Activated T-helper 17 cell treated with anti-CD3 and anti-CD28 coated beads, Interleukin-2, amount 50 U/mL, for 72 hours (primary cell): ENCODE data around the gene HADHA. TPM values are rescaled to one million over a fixed set of nuclear protein-coding genes. Genes with fewer than 3 reads are reported as not detected.
A peak's percentile ranks its signal among the peaks of the same experiment; 100 is the strongest.
"Not testable (repeated sequence)": the region's sequence is repeated elsewhere in the genome, so short reads cannot be mapped to it uniquely, and the experiment has no call there.

Experiments
- ATAC-seq: fragments of 150-1000 bp; cut with Tn5 transposase; replicated peaks from 2 replicates; pipeline ENCODE4 v1.10.0; 2021; ENCODE audit warnings: mild to moderate bottlenecking, moderate library complexity
- H3K27ac Mint-ChIP-seq: one replicate; pipeline ENCODE4 v1.8.0; 2022; ENCODE audit warnings: mixed read lengths
- H3K27me3 Mint-ChIP-seq: one replicate; pipeline ENCODE4 v1.8.0; 2022; ENCODE audit warnings: mixed read lengths
- H3K36me3 Mint-ChIP-seq: one replicate; pipeline ENCODE4 v1.8.0; 2022; ENCODE audit warnings: low read depth, mild to moderate bottlenecking, mixed read lengths
- H3K4me1 Mint-ChIP-seq: one replicate; pipeline ENCODE4 v1.8.0; 2022; ENCODE audit warnings: mixed read lengths
- H3K4me3 Mint-ChIP-seq: one replicate; pipeline ENCODE4 v1.8.0; 2022; ENCODE audit warnings: mild to moderate bottlenecking, mixed read lengths
- H3K9me3 Mint-ChIP-seq: one replicate; pipeline ENCODE4 v1.8.0; 2022; ENCODE audit warnings: mixed read lengths
- total RNA-seq, 2 donors: library from RNA; stranded (reverse); gene quantifications; one replicate each; pipeline ENCODE4 v1.2.3, GENCODE V29; 2022

The HADHA gene
- total RNA-seq, 2 donors from 2014 or later = 95.0 to 141 TPM

DNA sequence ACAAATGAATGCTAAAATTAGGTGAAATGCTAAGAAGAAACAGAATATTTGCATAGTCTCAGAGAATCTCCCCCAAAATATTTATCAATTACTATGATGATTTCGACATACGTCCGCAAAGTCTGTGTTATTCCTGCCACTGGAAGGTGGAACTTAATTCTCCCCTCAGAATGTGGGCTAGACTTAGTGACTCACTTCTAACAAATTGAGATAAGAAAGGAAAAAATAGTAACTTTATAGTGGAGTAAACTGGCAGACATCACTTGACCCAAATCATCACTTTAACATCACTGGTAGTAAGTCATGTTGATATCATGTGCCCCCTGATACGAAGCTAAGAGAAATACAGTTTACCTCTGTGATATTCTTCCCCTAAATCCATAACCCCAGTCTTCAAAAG is 23.8 kb upstream of the HADHA start:
- Mint-ChIP-seq H3K4me3 (no peak overlapping the region), H3K9me3 (no peaks in the 10 kb centered on the region), H3K4me1 (peaks cover 11% of the 10 kb centered on the region), H3K27me3 (no peaks in the 10 kb centered on the region), H3K36me3 (peaks cover 65% of the 10 kb centered on the region), H3K27ac (no peak overlapping the region)
- ATAC-seq = no peak

DNA sequence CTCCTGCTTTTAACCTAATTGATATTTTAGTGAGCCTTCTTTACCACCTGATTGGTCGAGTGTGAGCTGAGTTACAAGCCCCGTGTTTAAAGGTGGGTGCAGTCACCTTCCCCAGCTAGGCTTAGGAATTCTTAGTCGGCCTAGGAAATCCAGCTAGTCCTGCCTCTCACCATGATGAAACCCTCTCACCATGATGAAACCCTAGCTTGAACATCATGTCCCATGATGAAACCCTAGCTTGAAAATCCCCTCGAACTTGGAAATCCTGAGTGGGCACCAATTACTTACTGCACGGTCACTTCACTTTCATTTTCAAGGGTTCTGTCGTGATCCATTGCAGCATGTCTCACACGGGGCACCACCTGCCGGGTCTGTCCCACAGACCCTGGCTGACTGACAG is 14.4 kb upstream of the HADHA start:
- not testable (repeated sequence) for H3K9me3 Mint-ChIP-seq, H3K27me3 Mint-ChIP-seq, ATAC-seq, H3K27ac Mint-ChIP-seq, H3K4me3 Mint-ChIP-seq, H3K4me1 Mint-ChIP-seq
- H3K36me3 Mint-ChIP-seq = peaks cover 87% of the 10 kb centered on the region

DNA sequence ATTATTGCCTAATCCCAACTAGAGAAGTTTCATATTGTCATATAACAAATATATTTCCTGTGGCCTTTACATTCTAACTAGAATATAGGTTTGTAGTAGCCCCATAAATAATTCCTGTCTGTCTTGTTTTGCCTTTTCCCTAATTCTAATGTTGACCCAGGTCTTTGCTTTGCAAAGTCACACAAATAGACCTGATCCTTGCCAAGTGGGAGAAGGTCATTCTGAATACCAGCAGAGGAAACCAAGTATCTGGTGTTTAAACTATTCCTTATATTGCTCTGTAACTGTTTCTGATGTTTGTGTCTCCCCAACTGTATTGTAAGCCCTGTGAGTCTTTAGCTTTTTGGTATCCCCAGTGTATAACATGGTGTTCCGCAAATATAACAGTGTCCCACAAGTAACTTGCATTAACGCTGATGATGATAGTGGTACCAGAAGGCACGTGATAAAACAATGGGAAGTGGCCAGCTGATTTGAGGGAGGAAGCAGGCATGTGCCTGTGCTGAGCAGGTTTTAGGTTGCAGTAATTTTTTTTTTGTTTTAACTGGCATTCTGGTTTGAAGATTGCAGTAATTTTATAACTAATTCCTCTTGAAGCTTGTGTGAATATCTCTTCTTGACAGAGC is 11.4 kb upstream of the HADHA start:
- no peak overlapping the region for H3K27ac Mint-ChIP-seq
- H3K27me3 Mint-ChIP-seq = no peaks in the 10 kb centered on the region
- H3K4me1 Mint-ChIP-seq = peaks cover 7% of the 10 kb centered on the region
- no peak overlapping the region for H3K4me3 Mint-ChIP-seq
- ATAC-seq = no peak
- H3K9me3 Mint-ChIP-seq = no peaks in the 10 kb centered on the region
- H3K36me3 Mint-ChIP-seq = peaks cover 70% of the 10 kb centered on the region

GRCh38 chr2:26251893-26252292 is 7.5 kb upstream of the HADHA start:
- Mint-ChIP-seq H3K27ac (no peak overlapping the region), H3K4me3 (no peak overlapping the region), H3K4me1 (peaks cover 11% of the 10 kb centered on the region), H3K9me3 (no peaks in the 10 kb centered on the region), H3K36me3 (peaks cover 34% of the 10 kb centered on the region), H3K27me3 (no peaks in the 10 kb centered on the region)
- no peak for ATAC-seq

DNA sequence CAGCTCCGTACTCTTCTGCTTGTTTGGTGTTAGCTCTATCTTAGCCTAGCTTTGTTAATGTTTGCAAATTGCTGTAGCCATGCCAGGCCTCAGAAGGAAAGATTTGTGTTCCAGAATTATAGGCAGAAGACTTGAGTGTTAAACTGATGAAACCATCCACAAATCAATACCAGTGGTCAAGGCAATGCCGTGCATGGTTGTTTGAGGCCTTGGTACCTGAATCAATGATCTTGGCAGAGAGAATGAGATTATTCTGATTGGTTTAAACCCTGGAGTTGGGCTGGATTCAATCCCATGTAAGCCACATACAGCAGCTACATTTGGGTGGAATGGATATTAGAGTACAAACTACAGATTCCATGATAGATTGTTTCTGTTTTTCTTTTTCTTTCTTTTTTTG is 5.2 kb upstream of the HADHA start:
- peaks cover 16% of the 10 kb centered on the region for H3K4me1 Mint-ChIP-seq
- no peak overlapping the region for H3K27ac Mint-ChIP-seq
- no peak overlapping the region for H3K4me3 Mint-ChIP-seq
- no peaks in the 10 kb centered on the region for H3K9me3 Mint-ChIP-seq
- ATAC-seq = no peak
- peaks cover 26% of the 10 kb centered on the region for H3K36me3 Mint-ChIP-seq
- no peaks in the 10 kb centered on the region for H3K27me3 Mint-ChIP-seq

GRCh38 chr2:26246818-26247217 is 2.4 kb upstream of the HADHA start:
- H3K4me3 Mint-ChIP-seq = peak overlapping the region; percentile 99
- no peaks in the 10 kb centered on the region for H3K9me3 Mint-ChIP-seq
- no peak for ATAC-seq
- peak overlapping the region; percentile 20 for H3K27ac Mint-ChIP-seq
- peaks cover 20% of the 10 kb centered on the region for H3K4me1 Mint-ChIP-seq
- peaks cover 29% of the 10 kb centered on the region for H3K36me3 Mint-ChIP-seq
- no peaks in the 10 kb centered on the region for H3K27me3 Mint-ChIP-seq

DNA sequence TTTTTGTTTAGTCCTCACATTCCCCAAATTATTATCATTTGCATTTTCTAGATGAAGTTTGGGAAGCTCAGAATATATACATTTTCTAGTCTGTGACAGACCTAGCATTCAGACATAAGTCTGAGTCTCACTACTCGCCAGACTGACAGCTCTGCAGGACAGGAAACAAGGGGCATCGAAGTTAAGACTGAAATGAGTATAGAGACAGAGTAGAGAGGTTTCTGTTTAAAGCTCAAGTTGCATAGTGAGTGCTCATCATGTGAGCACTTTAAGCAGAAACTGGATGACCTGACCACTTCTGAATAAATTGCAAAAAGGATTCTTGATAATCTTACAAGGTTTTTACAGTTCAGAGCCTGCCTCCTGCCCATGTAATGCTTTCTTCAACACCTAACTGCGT is 1.4 kb upstream of the HADHA start:
- H3K27ac Mint-ChIP-seq = peak overlapping the region; percentile 98
- H3K9me3 Mint-ChIP-seq = no peaks in the 10 kb centered on the region
- no peaks in the 10 kb centered on the region for H3K27me3 Mint-ChIP-seq
- H3K4me3 Mint-ChIP-seq = peak overlapping the region; percentile 99
- peaks cover 26% of the 10 kb centered on the region for H3K36me3 Mint-ChIP-seq
- peak; percentile 53 for ATAC-seq
- peaks cover 21% of the 10 kb centered on the region for H3K4me1 Mint-ChIP-seq

GRCh38 chr2:26245231-26245732 is 850 bp upstream of the HADHA start:
- H3K9me3 Mint-ChIP-seq = no peaks in the 10 kb centered on the region
- H3K27ac Mint-ChIP-seq = peak overlapping the region; percentile 98
- ATAC-seq = peak; percentile 42
- peak overlapping the region; percentile 99 for H3K4me3 Mint-ChIP-seq
- no peaks in the 10 kb centered on the region for H3K27me3 Mint-ChIP-seq
- peaks cover 26% of the 10 kb centered on the region for H3K36me3 Mint-ChIP-seq
- H3K4me1 Mint-ChIP-seq = peaks cover 26% of the 10 kb centered on the region

DNA sequence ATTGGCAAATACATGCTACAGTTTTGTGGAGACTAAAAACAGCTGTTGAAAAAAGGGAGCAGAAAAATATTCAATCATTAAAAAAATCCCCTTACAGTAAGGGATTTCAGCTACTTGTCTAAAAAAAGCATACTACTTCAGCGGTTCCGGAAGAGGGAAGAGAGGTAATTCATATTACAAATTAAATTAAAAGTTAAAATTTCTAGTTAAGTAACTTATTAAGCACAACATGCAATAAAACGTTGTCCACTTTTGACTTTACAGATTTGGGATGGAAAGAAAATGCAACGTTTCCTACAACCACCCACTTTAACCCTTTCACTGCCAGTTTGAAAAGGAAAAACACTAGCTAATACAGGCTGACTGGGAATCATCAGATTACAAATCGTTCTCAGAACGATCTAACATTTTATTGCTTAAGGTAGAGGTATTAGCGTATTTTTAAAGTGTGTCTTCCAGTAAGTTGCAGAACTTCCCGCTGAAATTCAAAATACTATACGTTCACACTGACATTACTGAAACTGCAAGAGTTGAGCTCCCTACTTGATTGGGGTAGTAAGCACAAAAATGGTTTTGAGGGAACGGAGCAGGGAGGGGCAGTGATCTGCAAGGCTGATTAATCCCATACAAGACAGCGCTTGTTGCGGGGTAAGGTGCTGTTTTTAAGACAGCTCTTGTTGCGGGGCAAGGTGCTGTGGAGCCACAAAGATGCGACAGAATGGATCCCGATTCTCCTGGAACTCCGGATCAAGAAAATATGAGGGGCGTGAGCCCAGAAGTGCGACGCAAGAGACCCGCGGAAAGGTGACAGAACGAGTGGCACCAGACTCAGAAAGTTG is 743 bp downstream of the HADHA start:
- H3K4me3 Mint-ChIP-seq = peak overlapping the region; percentile 99
- no peak for ATAC-seq
- H3K27me3 Mint-ChIP-seq = no peaks in the 10 kb centered on the region

DNA sequence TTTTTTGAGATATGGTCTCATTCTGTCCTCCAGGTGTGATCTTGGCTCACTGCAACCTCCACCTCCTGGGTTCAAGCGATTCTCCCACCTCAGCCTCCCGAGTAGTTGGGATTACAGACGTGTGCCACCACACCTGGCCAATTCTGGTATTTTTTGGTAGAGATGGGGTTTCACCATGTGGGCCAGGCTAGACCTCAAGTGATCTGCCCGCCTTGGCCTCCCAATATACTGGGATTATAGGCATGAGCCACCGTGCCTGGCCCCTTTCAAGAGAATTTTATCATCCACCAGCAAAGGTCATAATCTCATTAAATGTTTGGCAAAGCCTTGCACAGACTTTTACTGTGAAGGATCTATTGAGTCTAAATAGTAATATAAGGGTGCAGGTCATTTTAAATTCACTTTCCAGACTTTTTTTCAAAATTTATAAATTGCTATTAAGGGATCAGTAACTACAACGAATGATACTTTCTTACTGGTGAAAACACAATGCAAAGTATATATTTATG is 2.5 kb downstream of the HADHA start:
- H3K4me1 Mint-ChIP-seq = peaks cover 26% of the 10 kb centered on the region
- H3K9me3 Mint-ChIP-seq = no peaks in the 10 kb centered on the region
- no peak for ATAC-seq
- H3K36me3 Mint-ChIP-seq = peaks cover 53% of the 10 kb centered on the region
- peak overlapping the region; percentile 99 for H3K4me3 Mint-ChIP-seq
- no peaks in the 10 kb centered on the region for H3K27me3 Mint-ChIP-seq
- H3K27ac Mint-ChIP-seq = no peak overlapping the region

More for the DNA sequence above, 743 bp downstream of the HADHA start:
- Mint-ChIP-seq H3K4me1 (peaks cover 29% of the 10 kb centered on the region), H3K27ac (peak overlapping the region; percentile 98), H3K36me3 (peaks cover 37% of the 10 kb centered on the region), H3K9me3 (no peaks in the 10 kb centered on the region)

DNA sequence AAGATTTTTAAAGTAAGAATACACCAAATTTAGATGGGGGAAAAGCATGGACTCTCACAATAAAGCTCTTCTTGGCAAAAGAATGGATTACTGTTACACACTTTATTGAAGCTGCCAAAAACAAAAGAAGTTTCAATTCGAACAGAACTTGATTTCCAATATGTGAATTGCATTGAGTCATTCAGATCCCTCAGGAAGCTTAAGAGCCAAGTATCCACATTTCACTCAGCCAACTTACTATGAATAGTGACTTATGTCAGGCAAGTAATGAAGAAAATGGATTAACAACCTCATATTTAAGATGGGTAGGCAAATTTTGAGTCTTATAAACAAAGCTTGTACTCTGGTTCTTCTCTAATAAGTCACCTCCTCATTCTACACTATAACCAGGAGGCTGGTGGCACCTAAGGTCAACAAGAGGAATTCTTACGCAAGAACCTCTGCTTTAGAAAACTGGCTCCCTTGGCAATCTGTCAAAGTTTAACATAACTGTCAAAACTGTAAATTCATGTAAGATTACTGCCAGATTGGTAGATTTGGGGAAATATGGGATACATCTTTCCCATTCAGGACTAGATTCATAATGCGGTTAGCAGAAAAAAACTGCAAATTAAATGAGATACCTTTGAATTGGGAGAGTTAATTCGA is 6.0 kb downstream of the HADHA start:
- no peak for ATAC-seq
- no peak overlapping the region for H3K4me3 Mint-ChIP-seq
- H3K4me1 Mint-ChIP-seq = peaks cover 21% of the 10 kb centered on the region
- H3K9me3 Mint-ChIP-seq = no peaks in the 10 kb centered on the region
- no peak overlapping the region for H3K27ac Mint-ChIP-seq
- peaks cover 70% of the 10 kb centered on the region for H3K36me3 Mint-ChIP-seq
- no peaks in the 10 kb centered on the region for H3K27me3 Mint-ChIP-seq

DNA sequence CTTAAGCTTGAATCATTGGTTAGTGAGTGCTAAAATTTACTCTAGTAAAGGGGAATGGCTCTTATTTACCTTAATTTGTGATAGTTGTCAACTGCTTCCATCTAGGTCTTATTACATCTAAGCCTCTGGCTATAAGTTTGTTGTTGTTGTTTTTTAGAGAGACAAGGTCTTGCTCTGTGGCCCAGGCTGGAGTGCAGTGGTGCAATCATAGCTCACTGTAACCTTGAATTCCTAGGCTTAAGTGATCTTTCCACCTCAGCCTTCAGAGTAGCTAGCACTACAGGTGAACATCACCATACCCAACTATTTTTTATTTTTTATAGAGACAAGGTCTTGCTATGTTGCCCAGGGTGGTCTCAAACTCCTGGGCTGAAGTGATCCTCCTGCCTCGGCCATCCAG is 6.6 kb downstream of the HADHA start:
- Mint-ChIP-seq H3K27me3 (no peaks in the 10 kb centered on the region), H3K27ac (no peak overlapping the region), H3K36me3 (peaks cover 69% of the 10 kb centered on the region), H3K4me1 (peaks cover 16% of the 10 kb centered on the region), H3K4me3 (no peak overlapping the region), H3K9me3 (no peaks in the 10 kb centered on the region)
- ATAC-seq = no peak

DNA sequence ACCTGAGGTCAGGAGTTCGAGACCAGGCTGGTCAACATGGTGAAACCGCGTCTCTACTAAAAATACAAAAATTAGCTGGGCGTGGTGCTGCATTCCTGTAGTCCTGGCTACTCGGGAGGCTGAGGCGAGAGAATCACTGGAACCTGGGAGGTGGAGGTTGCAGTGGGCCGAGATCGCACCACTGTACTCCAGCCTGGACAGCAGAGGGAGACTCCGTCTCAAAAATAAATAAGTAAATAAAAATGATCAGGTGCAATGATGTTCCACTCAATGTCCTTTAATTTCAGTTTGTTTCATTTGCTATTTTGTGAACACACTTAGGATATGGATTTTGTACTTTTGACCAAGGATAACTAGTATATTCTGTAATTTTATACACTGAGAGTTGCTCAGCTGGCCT is 9.3 kb downstream of the HADHA start:
- Mint-ChIP-seq H3K27me3 (no peaks in the 10 kb centered on the region), H3K9me3 (no peaks in the 10 kb centered on the region), H3K36me3 (peaks cover 90% of the 10 kb centered on the region), H3K4me3 (no peak overlapping the region), H3K4me1 (peaks cover 1% of the 10 kb centered on the region), H3K27ac (no peak overlapping the region)
- no peak for ATAC-seq

DNA sequence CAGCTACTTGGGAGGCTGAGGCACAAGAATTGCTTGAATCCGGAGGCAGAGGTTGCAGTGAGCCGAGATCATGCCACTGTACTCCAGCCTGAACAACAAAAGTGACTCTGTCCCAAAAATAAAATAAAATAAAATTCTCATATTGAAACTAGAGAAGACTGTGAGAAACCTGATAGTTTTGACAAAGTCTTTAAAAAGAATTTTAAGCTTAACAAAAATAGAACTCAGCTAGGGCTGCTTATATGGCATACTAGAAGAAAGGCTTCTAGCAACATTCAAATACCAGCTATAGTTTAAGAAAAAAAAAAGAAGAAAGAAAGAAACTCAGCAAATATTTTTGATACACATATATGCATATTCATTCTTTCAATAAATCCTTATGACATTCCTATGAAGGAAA is 13.6 kb downstream of the HADHA start:
- Mint-ChIP-seq H3K9me3 (no peaks in the 10 kb centered on the region), H3K4me3 (no peak overlapping the region), H3K27me3 (no peaks in the 10 kb centered on the region), H3K27ac (no peak overlapping the region), H3K4me1 (no peaks in the 10 kb centered on the region), H3K36me3 (peaks cover 96% of the 10 kb centered on the region)
- ATAC-seq = no peak
